Body of pancreas (tissue), 4 donors: Measurements from ENCODE around the gene CDH16. TPM values are rescaled to one million over a fixed set of nuclear protein-coding genes. Genes with fewer than 3 reads are reported as not detected.

Source experiments
- ATAC-seq: fragments of 150-250 bp; one replicate; pipeline ENCODE4 v1.9.1; 2016
- DNase-seq, 4 donors: peaks; one replicate each; pipeline ENCODE4 v3.0.0-alpha.2; 2019
- H3K27ac ChIP-seq, 4 donors: fragments of 200-600 bp; sonication (generic); 1 replicate in 3 of 4; 2 replicates in 1 of 4; pipeline versions ENCODE4 v1.5.1 to v1.6.1; 2016 to 2019; ENCODE audit warnings: mild to moderate bottlenecking in 1 of 4, mixed read lengths in 1 of 4, moderate library complexity in 1 of 4
- H3K27me3 ChIP-seq, 2 donors: fragments of 200-600 bp; sonication (generic); one replicate each; pipeline ENCODE4 v1.6.0; 2016; ENCODE audit warnings: mild to moderate bottlenecking in 1 of 2
- H3K36me3 ChIP-seq, 2 donors: fragments of 200-600 bp; sonication (generic); replicated peaks in 1 of 2; 2 replicates each; pipeline ENCODE4 v1.5.1; 2016; ENCODE audit warnings: low read depth in 2 of 2; ENCODE audit not compliant: insufficient read depth in 1 of 2
- H3K4me1 ChIP-seq: fragments of 200-600 bp; sonication (generic); one replicate; pipeline ENCODE4 v1.6.0; 2016
- H3K4me3 ChIP-seq, 2 donors: fragments of 200-600 bp; sonication (generic); 1 replicate in 1 of 2; 2 replicates in 1 of 2; pipeline ENCODE4 v1.5.1; 2016 to 2019
- H3K9me3 ChIP-seq, 3 donors: fragments of 200-600 bp; sonication (generic); 1 replicate in 2 of 3; 2 replicates in 1 of 3; pipeline ENCODE4 v1.5.1; 2016
- CTCF ChIP-seq, 7 experiments: fragments of 450-650 bp in 4 of 7; fragments of 200-600 bp in 3 of 7; sonication (generic) in 3 of 7; IDR thresholded peaks; one replicate each; pipeline ENCODE4 v1.5.1; 2016 to 2019; ENCODE audit warnings: antibody characterized with exemption in 7 of 7
- POLR2A ChIP-seq, 3 donors: fragments of 450-650 bp; IDR thresholded peaks; one replicate each; pipeline ENCODE4 v1.6.1; 2016; ENCODE audit warnings: antibody characterized with exemption in 3 of 3, mild to moderate bottlenecking in 2 of 3
- WGBS, 2 donors: methylation state at CpG; one replicate each; pipeline ENCODE4 v1.1.5; 2017; 5-methylcytosine and 5-hydroxymethylcytosine counted together
- intact Hi-C: fragments of 100-400 bp; cut with DNase I; formaldehyde crosslinking; loops from one replicate; pipeline ENCODE4 v1.15.1; 2023
- total RNA-seq, 2 donors: library from RNA; depleted of rRNA; stranded (reverse); fragments of >200 nt; gene quantifications; one replicate each; pipeline ENCODE4 v1.1.0, GENCODE V29; 2016

Gene CDH16
- total RNA-seq, 2 donors from 2014 or later = not detected

GRCh38 chr16:66908762-66909559, 9.7 kb downstream of the CDH16 start:
- 90 to 91% methylated on average over 13 of the region's 14 CpGs for WGBS, 2 donors
- ATAC-seq (no peak), DNase-seq (no peak)
- H3K4me3 ChIP-seq = no peak overlapping the region
- no peaks in the 10 kb centered on the region for H3K36me3 ChIP-seq
- no peak overlapping the region for H3K27ac ChIP-seq
- TF ChIP-seq CTCF (IDR thresholded peaks at IDR 0.05) = no peak
- no peak for TF ChIP-seq POLR2A (IDR thresholded peaks at IDR 0.05)
- no peaks in the 10 kb centered on the region for H3K9me3 ChIP-seq
- intact Hi-C loops = no loop called here
- peaks cover 21% of the 10 kb centered on the region for H3K4me1 ChIP-seq
- no peaks in the 10 kb centered on the region for H3K27me3 ChIP-seq

GRCh38 chr16:66908116-66908515, 10.6 kb downstream of the CDH16 start:
- ATAC-seq = no peak
- Histone ChIP-seq H3K36me3 (no peaks in the 10 kb centered on the region), H3K27me3 (no peaks in the 10 kb centered on the region), H3K4me3 (no peak overlapping the region), H3K4me1 (peaks cover 24% of the 10 kb centered on the region), H3K9me3 (no peaks in the 10 kb centered on the region), H3K27ac (no peak overlapping the region)
- WGBS, 2 donors = 78 to 84% methylated on average over 3 of the region's 3 CpGs
- DNase-seq = no peak
- intact Hi-C loops = no loop called here
- TF ChIP-seq POLR2A (IDR thresholded peaks at IDR 0.05) (no peak), CTCF (IDR thresholded peaks at IDR 0.05) (no peak)

GRCh38 chr16:66906916-66907836, 11.5 kb downstream of the CDH16 start:
- ATAC-seq (no peak), DNase-seq (no peak)
- no peak for TF ChIP-seq POLR2A (IDR thresholded peaks at IDR 0.05)
- TF ChIP-seq CTCF (IDR thresholded peaks at IDR 0.05) = no peak
- Histone ChIP-seq H3K36me3 (no peaks in the 10 kb centered on the region), H3K27me3 (no peaks in the 10 kb centered on the region), H3K4me1 (peaks cover 24% of the 10 kb centered on the region), H3K9me3 (no peaks in the 10 kb centered on the region), H3K4me3 (no peak overlapping the region), H3K27ac (no peak overlapping the region)
- 59 to 72% methylated on average over 3 to 7 of the region's 7 CpGs for WGBS, 2 donors
- intact Hi-C loops = no loop called here

- H3K9me3 ChIP-seq = no peaks in the 10 kb centered on the region
- intact Hi-C loops = no loop called here
- 58 to 70% methylated on average over 9 to 10 of the region's 11 CpGs for WGBS, 2 donors
- peak; percentile 57 to 81 (median 74) for DNase-seq
- peaks cover 27% of the 10 kb centered on the region for H3K4me1 ChIP-seq
- peak overlapping the region in 1 of 4 donors; percentile 13 for H3K27ac ChIP-seq
- ATAC-seq = peak; percentile 58
- H3K4me3 ChIP-seq = no peak overlapping the region
- no peak for TF ChIP-seq CTCF (IDR thresholded peaks at IDR 0.05)
- TF ChIP-seq POLR2A (IDR thresholded peaks at IDR 0.05) = no peak
- H3K36me3 ChIP-seq = no peaks in the 10 kb centered on the region
- no peaks in the 10 kb centered on the region for H3K27me3 ChIP-seq
Measured at GRCh38 chr16:66905633-66906539, 12.8 kb downstream of the CDH16 start.
